A673 (cell line): ENCODE measurements around the gene VSIG10L.

Source experiments
- EZH2 ChIP-seq: fragments of 200-600 bp; sonication (generic); IDR thresholded peaks from 2 replicates; pipeline ENCODE4 v1.6.1; 2017; ENCODE audit warnings: borderline replicate concordance, low read depth, mild to moderate bottlenecking, mixed read lengths, antibody characterized with exemption, low read length; ENCODE audit not compliant: poor library complexity, severe bottlenecking
- TF ChIP-seq, protein P1 (sequence below): fragments of 300-800, 200-600 bp; sonication (generic); conservative IDR thresholded peaks from 2 replicates; pipeline ENCODE4 v1.5.1; 2017; ENCODE audit warnings: low read depth, mild to moderate bottlenecking, antibody characterized with exemption, low read length, moderate library complexity, mixed read lengths

DNA sequence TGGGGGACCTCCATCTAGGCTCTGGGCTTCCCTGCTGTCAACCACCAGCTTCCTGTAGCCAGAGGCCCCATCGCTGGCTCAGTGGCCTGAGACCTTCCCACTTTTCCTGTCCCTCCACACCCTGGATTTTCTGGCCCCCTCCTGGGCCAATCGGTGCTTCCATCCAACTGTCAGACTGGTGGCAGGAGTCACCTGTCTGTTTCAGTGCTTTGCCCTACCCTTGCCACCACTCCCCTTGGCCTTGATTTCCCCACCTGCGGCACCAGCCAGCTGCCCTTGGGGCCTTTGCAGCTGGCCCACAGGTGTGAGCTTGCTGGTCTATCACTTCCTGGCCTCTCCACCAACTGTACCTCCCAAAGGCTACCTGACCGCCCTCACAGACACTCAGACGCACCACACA, 12.5 kb downstream of the VSIG10L start:
- no peak for TF ChIP-seq EZH2
- TF ChIP-seq, protein P1, sequence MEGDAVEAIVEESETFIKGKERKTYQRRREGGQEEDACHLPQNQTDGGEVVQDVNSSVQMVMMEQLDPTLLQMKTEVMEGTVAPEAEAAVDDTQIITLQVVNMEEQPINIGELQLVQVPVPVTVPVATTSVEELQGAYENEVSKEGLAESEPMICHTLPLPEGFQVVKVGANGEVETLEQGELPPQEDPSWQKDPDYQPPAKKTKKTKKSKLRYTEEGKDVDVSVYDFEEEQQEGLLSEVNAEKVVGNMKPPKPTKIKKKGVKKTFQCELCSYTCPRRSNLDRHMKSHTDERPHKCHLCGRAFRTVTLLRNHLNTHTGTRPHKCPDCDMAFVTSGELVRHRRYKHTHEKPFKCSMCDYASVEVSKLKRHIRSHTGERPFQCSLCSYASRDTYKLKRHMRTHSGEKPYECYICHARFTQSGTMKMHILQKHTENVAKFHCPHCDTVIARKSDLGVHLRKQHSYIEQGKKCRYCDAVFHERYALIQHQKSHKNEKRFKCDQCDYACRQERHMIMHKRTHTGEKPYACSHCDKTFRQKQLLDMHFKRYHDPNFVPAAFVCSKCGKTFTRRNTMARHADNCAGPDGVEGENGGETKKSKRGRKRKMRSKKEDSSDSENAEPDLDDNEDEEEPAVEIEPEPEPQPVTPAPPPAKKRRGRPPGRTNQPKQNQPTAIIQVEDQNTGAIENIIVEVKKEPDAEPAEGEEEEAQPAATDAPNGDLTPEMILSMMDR = no peak
